GM21526 (cell line): Measurements from ENCODE around the gene EPHB1.
A peak's percentile ranks its signal among the peaks of the same experiment; 100 is the strongest.
"Not testable (repeated sequence)": the region's sequence is repeated elsewhere in the genome, so short reads cannot be mapped to it uniquely, and the experiment has no call there.

Experiments
- ATAC-seq: cut with Tn5 transposase; IDR thresholded peaks from one replicate; pipeline ENCODE4 v1.9.1; 2021; ENCODE audit warnings: moderate library complexity; ENCODE audit not compliant: unreplicated experiment, low FRiP score

The EPHB1 gene

GRCh38 chr3:134985864-134986715 lies 191.0 kb downstream of the EPHB1 start:
- no peak for ATAC-seq

GRCh38 chr3:134988666-134989065 lies 193.6 kb downstream of the EPHB1 start:
- ATAC-seq: no peak

GRCh38 chr3:134991003-134991402 lies 195.9 kb downstream of the EPHB1 start:
- ATAC-seq: no peak

GRCh38 chr3:134991472-134992010 lies 196.5 kb downstream of the EPHB1 start:
- no peak for ATAC-seq

GRCh38 chr3:134992180-134992579 lies 197.1 kb downstream of the EPHB1 start:
- no peak for ATAC-seq

GRCh38 chr3:134992586-134992985 lies 197.5 kb downstream of the EPHB1 start:
- no peak for ATAC-seq

GRCh38 chr3:134993011-134993410 lies 198.0 kb downstream of the EPHB1 start:
- ATAC-seq: no peak

- ATAC-seq: no peak
Measured at GRCh38 chr3:134998158-134998557, 203.1 kb downstream of the EPHB1 start.

GRCh38 chr3:134998855-134999254 lies 203.8 kb downstream of the EPHB1 start:
- ATAC-seq: no peak

- no peak for ATAC-seq
Measured at GRCh38 chr3:135000465-135000864, 205.4 kb downstream of the EPHB1 start.

GRCh38 chr3:135005616-135006015 lies 210.6 kb downstream of the EPHB1 start:
- not testable (repeated sequence) for ATAC-seq

GRCh38 chr3:135007607-135008006 lies 212.5 kb downstream of the EPHB1 start:
- ATAC-seq: no peak

- ATAC-seq: no peak
Measured at GRCh38 chr3:135008326-135008725, 213.3 kb downstream of the EPHB1 start.

- no peak for ATAC-seq
Measured at GRCh38 chr3:135009014-135009413, 214.0 kb downstream of the EPHB1 start.

GRCh38 chr3:135012101-135012500 lies 217.0 kb downstream of the EPHB1 start:
- no peak for ATAC-seq

- no peak for ATAC-seq
Measured at GRCh38 chr3:135013206-135013605, 218.1 kb downstream of the EPHB1 start.

- ATAC-seq: no peak
Measured at GRCh38 chr3:135014566-135014965, 219.5 kb downstream of the EPHB1 start.

- no peak for ATAC-seq
Measured at GRCh38 chr3:135017003-135017893, 222.2 kb downstream of the EPHB1 start.

GRCh38 chr3:135018149-135018923 lies 223.3 kb downstream of the EPHB1 start:
- peak; percentile 80 for ATAC-seq

GRCh38 chr3:135020181-135020580 lies 225.1 kb downstream of the EPHB1 start:
- ATAC-seq: no peak
